Smooth muscle cell (in vitro differentiated cells): ENCODE measurements around the gene LSMEM2. TPM values are rescaled to one million over a fixed set of nuclear protein-coding genes. Genes with fewer than 3 reads are reported as not detected.

Experiments used
- DNase-seq: peaks from one replicate; lab custom pipeline; 2025; ENCODE audit not compliant: unreplicated experiment; lab: John Stamatoyannopoulos, UW
- H2AFZ ChIP-seq: fragments of 200-600 bp; sonication (generic); 2 replicates; pipeline ENCODE4 v1.6.0; 2016; ENCODE audit warnings: antibody characterized with exemption, low read depth, mild to moderate bottlenecking
- H3F3A ChIP-seq: fragments of 200-600 bp; sonication (generic); 2 replicates; pipeline ENCODE4 v1.6.0; 2017; ENCODE audit warnings: antibody characterized with exemption, low read depth
- H3K27ac ChIP-seq: fragments of 200-600 bp; sonication (generic); 2 replicates; pipeline ENCODE4 v1.5.1; 2016; ENCODE audit warnings: low read depth, mild to moderate bottlenecking
- H3K27me3 ChIP-seq: fragments of 200-600 bp; sonication (generic); 2 replicates; pipeline ENCODE4 v1.6.1; 2016; ENCODE audit warnings: low read depth, mild to moderate bottlenecking
- H3K36me3 ChIP-seq: fragments of 200-600 bp; sonication (generic); 2 replicates; pipeline ENCODE4 v1.5.1; 2016; ENCODE audit warnings: low read depth
- H3K4me1 ChIP-seq: fragments of 200-600 bp; sonication (generic); 2 replicates; pipeline ENCODE4 v1.5.1; 2016; ENCODE audit warnings: low read depth
- H3K4me2 ChIP-seq: fragments of 200-600 bp; sonication (generic); 2 replicates; pipeline ENCODE4 v1.6.0; 2016; ENCODE audit warnings: mild to moderate bottlenecking
- H3K4me3 ChIP-seq: fragments of 200-600 bp; sonication (generic); 2 replicates; pipeline ENCODE4 v1.5.1; 2016; ENCODE audit warnings: mild to moderate bottlenecking
- H3K79me2 ChIP-seq: fragments of 200-600 bp; sonication (generic); 2 replicates; pipeline ENCODE4 v1.6.0; 2016; ENCODE audit warnings: low read depth, mild to moderate bottlenecking
- H3K9ac ChIP-seq: fragments of 200-600 bp; sonication (generic); 2 replicates; pipeline ENCODE4 v1.6.0; 2016; ENCODE audit warnings: low read depth
- H3K9me3 ChIP-seq: fragments of 200-600 bp; sonication (generic); replicated peaks from 2 replicates; pipeline ENCODE4 v1.5.1; 2016; ENCODE audit warnings: low read depth
- H4K20me1 ChIP-seq: fragments of 200-600 bp; sonication (generic); 2 replicates; pipeline ENCODE4 v1.6.0; 2016; ENCODE audit warnings: low read depth
- CTCF ChIP-seq: fragments of 200-600 bp; sonication (generic); IDR thresholded peaks from 2 replicates; pipeline ENCODE4 v1.5.1; 2017; ENCODE audit warnings: borderline replicate concordance, mild to moderate bottlenecking, antibody characterized with exemption; ENCODE audit not compliant: insufficient read depth, poor library complexity, severe bottlenecking
- WGBS: methylation state at CpG from one replicate; pipeline ENCODE4 v1.1.7; 2016; ENCODE audit warnings: low lambda C conversion rate; 5-methylcytosine and 5-hydroxymethylcytosine counted together
- polyA plus RNA-seq: library from polyadenylated mRNA; unstranded; fragments of >200 nt; fragmentation: Nextera tagmentation; extraction: Ambion mirVana; gene quantifications from 2 replicates; pipeline ENCODE4 v1.2.1, GENCODE V29; 2016
- total RNA-seq: library from RNA; depleted of rRNA; stranded (reverse); fragments of >200 nt; gene quantifications from 2 replicates; pipeline ENCODE4 v1.2.3, GENCODE V29; 2014

The LSMEM2 gene
- total and polyA plus RNA-seq, 2 experiments from 2014 or later, result 0.09 TPM; not detected in 1

DNA sequence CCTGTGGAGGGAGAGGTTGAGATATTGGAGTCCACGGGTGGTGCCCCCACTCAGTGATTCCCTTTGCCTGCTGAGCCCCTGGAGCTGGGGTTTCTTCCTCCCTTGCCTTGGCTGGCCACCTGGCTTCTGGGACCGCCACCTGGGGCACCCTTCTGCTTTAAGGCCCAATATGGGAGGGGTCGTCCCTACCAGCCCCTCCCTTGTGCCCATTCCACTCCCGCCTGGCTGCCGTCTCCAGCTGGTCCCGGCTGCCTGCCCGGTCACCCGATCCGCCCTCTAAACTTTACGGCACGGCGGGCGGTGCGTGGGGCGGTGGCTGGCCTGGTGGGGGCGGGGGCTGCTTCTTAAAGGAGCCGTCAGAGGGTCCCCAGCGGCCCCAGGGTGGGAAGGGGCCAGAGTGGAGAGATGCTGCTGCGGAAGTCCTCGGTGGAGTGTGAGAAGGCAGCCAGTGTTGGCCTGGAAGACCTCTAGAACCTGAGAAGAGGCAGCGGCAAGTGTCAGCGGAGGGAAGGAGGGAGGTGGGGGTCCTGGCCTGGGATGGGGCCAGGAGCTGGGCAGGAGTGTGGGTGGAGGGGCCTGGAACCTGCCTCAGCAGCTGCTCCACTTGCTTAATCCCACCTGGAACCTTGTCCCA is 11.5 kb upstream of the LSMEM2 start:
- Histone ChIP-seq H4K20me1 (no peaks in the 10 kb centered on the region), H3K9ac (peak overlapping the region; percentile 63), H3K36me3 (no peaks in the 10 kb centered on the region), H3K4me1 (peaks cover 50% of the 10 kb centered on the region), H2AFZ (no peak overlapping the region), H3K4me3 (peak overlapping the region; percentile 50), H3K9me3 (no peaks in the 10 kb centered on the region), H3K4me2 (peak overlapping the region; percentile 94), H3F3A (peaks cover 23% of the 10 kb centered on the region), H3K79me2 (no peaks in the 10 kb centered on the region), H3K27ac (peak overlapping the region; percentile 75), H3K27me3 (no peaks in the 10 kb centered on the region)
- TF ChIP-seq CTCF, result no peak
- no peak for DNase-seq
- 29% methylated on average over 20 of the region's 22 CpGs for WGBS

DNA sequence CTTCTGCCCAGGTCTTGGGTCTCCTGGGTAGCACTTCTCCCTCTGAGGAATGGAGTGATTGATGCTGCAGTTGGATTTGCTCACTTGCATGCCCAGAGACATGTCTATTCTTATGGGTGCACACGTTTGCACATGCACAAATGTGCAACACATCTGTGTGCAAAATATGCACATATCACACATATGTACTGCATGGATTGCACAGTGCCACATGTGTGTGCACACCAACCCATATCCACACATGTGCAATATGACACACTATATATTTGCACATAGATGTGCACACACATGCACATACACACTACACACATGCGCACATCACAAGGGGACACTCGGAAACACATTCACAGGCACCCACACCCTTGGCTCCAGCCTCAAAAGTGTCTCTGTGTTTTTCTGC is 10.6 kb upstream of the LSMEM2 start:
- Histone ChIP-seq H4K20me1 (no peaks in the 10 kb centered on the region), H3K4me3 (no peak overlapping the region), H3F3A (peaks cover 19% of the 10 kb centered on the region), H3K27ac (peak overlapping the region; percentile 67), H3K79me2 (no peaks in the 10 kb centered on the region), H2AFZ (no peak overlapping the region), H3K27me3 (peaks cover 3% of the 10 kb centered on the region), H3K4me1 (peaks cover 53% of the 10 kb centered on the region), H3K4me2 (peak overlapping the region; percentile 94), H3K9me3 (no peaks in the 10 kb centered on the region), H3K9ac (no peak overlapping the region), H3K36me3 (no peaks in the 10 kb centered on the region)
- DNase-seq, result no peak
- TF ChIP-seq CTCF, result no peak
- WGBS, result 85% methylated on average over 3 of the region's 3 CpGs

GRCh38 chr3:50268703-50269451 is 10.0 kb upstream of the LSMEM2 start, which contains the start of gene SEMA3B:
SEMA3B (plus strand) TSS chr3:50269147; CDS start chr3:50269241, 94 bp downstream.
- Histone ChIP-seq H3K4me3 (peak within 1 kb of the TSS; percentile 27), H3K4me1 (peaks cover 49% of the 10 kb centered on the region), H4K20me1 (no peaks in the 10 kb centered on the region), H3K9ac (peak within 1 kb of the TSS; percentile 48), H3F3A (peaks cover 15% of the 10 kb centered on the region), H3K9me3 (no peaks in the 10 kb centered on the region), H2AFZ (no peak within 1 kb of the TSS), H3K27ac (peak within 1 kb of the TSS; percentile 67), H3K27me3 (peaks cover 9% of the 10 kb centered on the region), H3K36me3 (no peaks in the 10 kb centered on the region), H3K4me2 (peak within 1 kb of the TSS; percentile 94), H3K79me2 (no peaks in the 10 kb centered on the region)
- WGBS, result 54% methylated on average over 21 of the region's 21 CpGs
- no peak for DNase-seq
- no peak for TF ChIP-seq CTCF
